SKM-1 (cell line): ENCODE results near the gene ACAP2.
"Not testable (repeated sequence)": the region's sequence is repeated elsewhere in the genome, so short reads cannot be mapped to it uniquely, and the experiment has no call there.

Experiments used
- DNase-seq: peaks from one replicate; lab custom pipeline; 2025; ENCODE audit not compliant: unreplicated experiment; lab: John Stamatoyannopoulos, UW

Gene ACAP2

GRCh38 chr3:195442573-195443390 lies at the start of gene ACAP2:
Gene ACAP2 (minus strand): TSS chr3:195443020. CDS start chr3:195442847, 173 bp downstream.
- DNase-seq: peak; percentile 97

GRCh38 chr3:195475614-195476013 lies 32.8 kb upstream of the ACAP2 start:
- DNase-seq: no peak

- not testable (repeated sequence) for DNase-seq
These were observed 32.3 kb upstream of the ACAP2 start for GRCh38 chr3:195475116-195475515.

GRCh38 chr3:195468841-195469240 lies 26.0 kb upstream of the ACAP2 start:
- DNase-seq: no peak

GRCh38 chr3:195468391-195468776 lies 25.6 kb upstream of the ACAP2 start:
- no peak for DNase-seq

GRCh38 chr3:195467641-195468390 lies 25.0 kb upstream of the ACAP2 start:
- no peak for DNase-seq

GRCh38 chr3:195466251-195466650 lies 23.4 kb upstream of the ACAP2 start:
- no peak for DNase-seq

GRCh38 chr3:195462922-195463321 lies 20.1 kb upstream of the ACAP2 start:
- not testable (repeated sequence) for DNase-seq

GRCh38 chr3:195462308-195462610 lies 19.4 kb upstream of the ACAP2 start:
- DNase-seq: no peak

GRCh38 chr3:195461594-195462307 lies 18.9 kb upstream of the ACAP2 start:
- DNase-seq: no peak

GRCh38 chr3:195460091-195460713 lies 17.4 kb upstream of the ACAP2 start:
- DNase-seq: no peak

- peak; percentile 39 for DNase-seq
These were observed 15.5 kb upstream of the ACAP2 start for GRCh38 chr3:195458316-195458717.

GRCh38 chr3:195455789-195456188 lies 13.0 kb upstream of the ACAP2 start:
- no peak for DNase-seq

GRCh38 chr3:195453236-195453635 lies 10.4 kb upstream of the ACAP2 start:
- DNase-seq: no peak

- no peak for DNase-seq
These were observed 8.7 kb upstream of the ACAP2 start for GRCh38 chr3:195451373-195452015.

- DNase-seq: peak; percentile 37
These were observed 8.0 kb upstream of the ACAP2 start for GRCh38 chr3:195450731-195451229.

- DNase-seq: no peak
These were observed 5.5 kb upstream of the ACAP2 start for GRCh38 chr3:195448205-195448875.

- no peak for DNase-seq
These were observed 4.4 kb upstream of the ACAP2 start for GRCh38 chr3:195447201-195447600.

GRCh38 chr3:195446359-195446758 lies 3.5 kb upstream of the ACAP2 start:
- no peak for DNase-seq

- DNase-seq: no peak
These were observed 3.1 kb upstream of the ACAP2 start for GRCh38 chr3:195445885-195446284.
